Umbilical cord (tissue), 2 donors: ENCODE measurements around the gene GM2A. TPM values are rescaled to one million over a fixed set of nuclear protein-coding genes. Genes with fewer than 3 reads are reported as not detected.

Experiments used
- DNase-seq: peaks from one replicate; pipeline ENCODE4 v3.0.0-alpha.2; 2015; ENCODE audit warnings: low spot score
- total RNA-seq: library from RNA; depleted of rRNA; stranded (reverse); fragments of >200 nt; gene quantifications from one replicate; pipeline ENCODE4 v1.2.3, GENCODE V29; 2014; ENCODE audit warnings: low replicate concordance; ENCODE audit not compliant: insufficient read depth

Gene GM2A
- 26.2 TPM for total RNA-seq

DNA sequence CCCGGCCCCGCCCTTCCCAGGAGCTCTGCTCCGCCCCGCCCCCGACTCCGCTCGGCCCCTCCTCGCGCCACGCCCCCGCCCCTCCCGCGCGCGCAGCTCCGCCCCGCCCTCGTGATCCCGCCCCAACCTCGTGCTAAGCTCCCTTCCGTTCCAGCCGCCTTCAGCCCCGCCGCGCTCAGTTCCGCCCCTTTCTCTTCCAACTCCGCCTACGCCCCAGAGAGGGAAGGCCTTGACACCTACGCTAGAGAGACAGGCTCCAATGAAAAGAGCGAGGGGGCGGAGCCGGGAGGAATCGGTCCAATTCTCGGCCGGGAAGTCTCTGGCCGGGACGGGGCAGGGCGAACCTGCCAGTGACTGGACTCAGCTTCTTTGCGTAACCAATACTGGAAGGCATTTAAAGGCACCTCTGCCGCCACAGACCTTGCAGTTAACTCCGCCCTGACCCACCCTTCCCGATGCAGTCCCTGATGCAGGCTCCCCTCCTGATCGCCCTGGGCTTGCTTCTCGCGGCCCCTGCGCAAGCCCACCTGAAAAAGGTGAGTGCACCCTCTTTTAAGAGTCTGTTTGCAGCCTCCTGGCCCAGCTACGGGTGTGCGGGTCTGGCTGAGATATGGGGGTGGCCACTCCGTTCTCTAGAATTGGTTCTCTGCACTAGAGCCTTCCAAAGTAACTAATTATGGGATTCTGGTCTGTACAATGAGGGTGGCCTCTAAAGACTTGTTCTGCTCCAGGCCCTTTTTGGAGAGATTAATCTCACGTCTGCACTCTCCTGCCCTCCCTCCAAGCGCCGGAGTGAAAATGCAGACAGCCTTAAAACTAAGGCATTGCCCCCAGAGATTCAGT is at the start of gene GM2A:
Gene GM2A (plus strand): TSS at position 424 of the 843 bp plus-strand sequence. CDS start 32 bp downstream, at position 456.
- DNase-seq = peak; percentile 100

DNA sequence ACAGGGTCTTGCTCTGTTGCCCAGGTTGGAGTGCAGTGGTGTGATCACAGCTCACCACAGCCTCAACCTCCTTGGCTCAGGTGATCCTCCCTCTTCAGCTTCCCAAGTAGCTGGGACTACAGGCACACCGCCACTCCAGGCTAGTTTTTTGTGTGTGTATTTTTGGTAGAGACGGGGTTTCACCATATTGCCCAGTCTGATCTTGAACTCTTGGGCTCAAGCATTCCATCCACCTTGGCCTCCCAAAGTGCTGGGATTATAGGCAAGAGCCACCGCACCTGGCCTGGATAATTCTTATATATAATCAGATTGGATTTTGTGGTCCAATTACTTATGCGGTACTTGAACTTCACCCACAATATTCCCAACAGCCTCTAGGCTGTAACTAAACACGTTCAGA is 48.9 kb upstream of the GM2A start:
- no peak for DNase-seq

DNA sequence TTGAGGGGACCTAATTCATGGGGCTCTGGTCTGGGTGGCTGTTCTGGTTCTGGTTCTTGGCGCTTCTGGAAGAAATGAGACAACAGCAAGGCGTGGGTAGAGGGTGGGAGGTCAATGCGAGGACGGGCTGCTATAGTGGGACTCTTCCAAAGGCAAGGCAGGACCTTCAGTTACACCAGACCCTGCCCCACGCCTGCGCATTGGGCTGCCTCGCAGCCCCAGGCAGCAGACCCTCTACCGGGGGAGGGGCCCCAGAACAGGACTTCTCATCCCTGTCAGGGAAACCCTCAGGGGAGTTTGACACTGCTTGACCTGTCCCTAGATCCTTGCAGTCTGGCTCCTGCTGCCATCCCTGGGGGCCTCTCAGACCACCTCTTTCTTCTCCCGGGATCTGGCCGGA is 47.6 kb upstream of the GM2A start:
- DNase-seq = no peak

DNA sequence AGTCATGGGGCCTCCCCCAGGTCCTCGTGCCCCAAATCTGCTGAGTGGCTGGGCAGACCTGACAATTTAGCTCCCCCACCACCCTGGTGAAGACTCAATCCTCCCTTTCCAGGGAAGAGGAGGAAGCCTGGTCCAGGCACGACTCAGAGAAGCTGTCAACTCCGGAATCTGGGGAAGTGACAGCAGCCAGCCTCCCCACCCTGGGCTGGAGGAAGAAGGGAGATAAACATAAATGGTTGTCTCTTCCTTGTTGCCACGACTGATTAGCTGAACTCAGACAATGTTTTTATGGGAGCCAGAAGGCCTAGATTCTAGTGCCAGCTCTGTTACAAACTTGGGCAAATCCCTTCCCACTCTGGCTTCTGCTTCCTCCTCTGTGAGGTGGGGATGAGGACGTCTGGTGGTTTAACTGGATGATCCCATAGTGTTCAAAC is 44.5 kb upstream of the GM2A start:
- no peak for DNase-seq

DNA sequence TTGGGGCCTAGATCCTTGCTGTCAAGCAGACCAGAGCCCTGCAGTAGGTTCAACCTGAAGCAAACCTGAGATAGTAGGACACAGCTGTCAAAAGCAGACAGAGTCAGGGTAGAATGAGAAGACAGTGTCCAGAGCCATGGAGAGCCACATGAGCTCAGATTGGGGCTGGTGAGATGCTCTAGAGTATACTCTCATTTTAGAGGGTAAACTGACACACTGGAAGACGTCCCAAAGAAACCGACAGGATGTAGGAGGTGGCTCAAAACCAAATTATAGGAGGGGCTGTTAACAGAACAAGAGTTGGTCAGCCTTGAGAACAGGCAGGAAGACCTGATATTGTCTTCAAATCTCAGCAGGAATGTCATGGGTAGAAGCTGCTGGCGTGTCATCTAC is 40.6 kb upstream of the GM2A start:
- DNase-seq = no peak

DNA sequence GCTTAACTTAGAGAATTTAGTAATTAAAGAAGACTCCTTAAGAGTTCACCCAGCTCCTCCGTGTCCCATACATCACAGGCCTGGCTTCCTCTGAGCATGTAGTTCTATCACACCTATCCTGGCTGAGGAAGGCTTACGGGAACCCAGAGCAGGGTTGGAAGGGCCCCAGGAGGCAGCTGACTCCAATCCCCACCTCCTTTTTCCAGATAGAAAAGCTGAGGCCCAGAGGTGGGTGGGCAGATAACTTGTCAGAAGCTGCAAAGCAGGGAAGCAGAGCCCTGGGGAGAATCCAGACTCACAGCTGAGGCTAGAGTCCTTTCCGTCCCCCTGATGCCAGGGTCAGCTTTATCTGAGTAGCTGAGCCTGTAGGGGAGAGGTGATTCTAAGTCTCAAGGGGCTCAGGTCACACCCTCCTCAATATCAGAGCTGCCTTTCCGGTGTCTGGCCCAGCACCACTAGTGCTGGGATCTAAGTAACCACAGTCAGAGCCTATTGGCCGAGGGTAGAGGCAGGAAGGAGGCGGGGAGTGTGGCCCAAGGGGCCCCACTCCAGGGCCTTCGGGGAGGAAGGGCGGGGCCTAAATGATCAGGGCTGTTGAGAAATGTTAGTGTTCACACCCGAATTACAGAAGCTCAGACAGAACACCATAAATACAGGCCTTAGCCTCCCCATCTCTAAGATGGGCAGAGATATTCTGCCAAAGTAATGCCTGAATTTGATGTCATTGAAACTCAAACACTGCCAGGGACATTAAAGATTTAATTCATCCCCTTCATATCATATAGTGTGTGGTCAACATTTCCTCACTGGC is 39.0 kb upstream of the GM2A start:
- peak; percentile 90 for DNase-seq

DNA sequence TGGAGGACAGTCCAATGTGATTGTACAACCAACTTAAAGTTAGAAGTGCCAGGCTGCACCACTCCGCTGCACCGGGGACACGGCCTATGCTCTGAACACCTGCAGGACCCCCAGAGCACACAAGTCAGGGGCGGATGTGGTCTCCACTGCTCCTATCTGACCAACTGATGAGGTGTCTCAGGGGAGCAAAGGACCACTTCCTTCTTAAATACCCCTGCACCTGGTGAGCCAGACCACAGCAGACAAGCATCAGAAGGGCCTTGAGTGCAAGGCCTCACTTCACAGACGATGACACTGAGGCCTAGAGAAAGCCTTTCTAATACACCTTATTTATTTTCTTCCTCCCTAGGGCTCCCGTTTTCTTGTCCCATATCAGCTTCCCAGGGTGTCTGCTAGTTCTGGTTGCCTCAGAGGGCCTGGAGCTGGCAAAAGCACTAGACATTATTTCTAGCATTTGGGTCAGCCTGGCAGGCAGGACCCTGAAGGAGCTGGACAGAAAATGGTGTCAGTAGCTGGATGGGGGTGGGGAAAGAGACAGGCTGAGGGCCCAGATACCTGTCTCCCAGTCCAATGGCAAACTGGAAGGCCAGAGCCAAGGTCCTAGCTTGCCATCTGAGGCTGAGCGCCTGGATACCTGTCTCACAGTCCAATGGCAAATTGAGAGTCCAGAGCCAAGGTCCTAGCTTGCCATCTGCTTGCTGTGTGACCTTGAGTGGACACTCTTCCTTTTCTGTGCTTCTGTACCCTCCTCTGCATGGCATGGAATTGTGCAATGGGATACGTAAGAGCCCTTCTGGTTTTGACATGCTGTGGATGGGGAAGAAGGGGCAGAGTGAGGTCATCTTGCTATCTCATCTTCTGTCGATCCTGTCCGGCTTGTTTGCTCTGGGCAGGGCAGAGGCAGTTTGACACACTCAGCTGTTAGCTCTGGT is 38.1 kb upstream of the GM2A start:
- DNase-seq = peak; percentile 42

DNA sequence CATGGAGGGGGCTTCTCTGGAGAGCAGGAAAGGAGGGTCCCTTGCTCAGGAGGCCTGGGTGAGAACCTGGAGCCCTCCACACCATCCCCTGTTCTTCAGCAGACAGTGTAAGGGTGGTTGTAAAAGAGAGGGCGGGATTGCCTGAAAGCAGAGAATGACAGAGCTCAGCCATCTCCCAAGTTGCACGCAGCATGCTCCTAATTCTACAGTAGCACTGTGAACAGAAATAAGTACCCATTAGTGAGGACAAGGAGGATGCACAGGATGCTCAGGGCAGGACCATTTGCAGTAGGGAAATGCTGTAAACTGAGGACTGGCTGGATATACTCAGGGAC is 37.5 kb upstream of the GM2A start:
- no peak for DNase-seq

DNA sequence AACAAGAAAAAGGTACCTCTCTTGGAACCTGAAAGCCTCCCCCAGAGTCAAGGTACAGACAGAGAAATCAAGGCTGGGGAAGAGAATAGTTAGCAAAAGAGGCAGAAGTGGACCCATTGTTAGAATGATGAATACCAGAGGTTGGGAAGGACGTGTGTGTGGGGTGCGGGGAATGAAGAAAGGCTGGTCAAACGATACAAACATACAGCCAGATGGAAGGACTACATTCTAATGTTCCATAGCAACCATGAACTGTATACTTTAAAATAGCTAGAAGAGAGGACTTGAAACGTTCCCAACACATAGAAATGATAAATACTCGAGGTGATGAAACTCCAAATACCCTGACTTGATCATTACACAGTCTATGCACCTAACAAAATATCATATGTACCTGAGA is 36.2 kb upstream of the GM2A start:
- DNase-seq = no peak

DNA sequence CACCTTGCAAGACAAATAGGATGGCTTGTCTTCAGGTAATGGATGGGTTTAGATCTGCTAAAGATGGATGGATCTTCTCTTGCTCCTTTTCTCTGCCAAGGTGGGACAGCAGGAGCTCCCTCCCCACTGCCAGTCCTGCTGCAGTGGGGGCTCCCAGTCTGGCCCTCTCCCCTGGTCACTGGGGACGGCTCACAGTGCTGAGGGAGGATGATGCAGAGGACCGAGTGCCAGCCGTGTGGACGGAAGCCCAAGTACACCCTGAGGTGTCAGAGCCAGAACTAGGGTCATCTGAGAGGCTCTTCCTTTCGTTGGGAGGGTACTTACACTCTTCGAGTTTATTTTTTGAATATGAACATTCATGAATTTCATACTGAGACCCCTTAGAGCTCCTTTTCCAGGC is 34.8 kb upstream of the GM2A start:
- no peak for DNase-seq

DNA sequence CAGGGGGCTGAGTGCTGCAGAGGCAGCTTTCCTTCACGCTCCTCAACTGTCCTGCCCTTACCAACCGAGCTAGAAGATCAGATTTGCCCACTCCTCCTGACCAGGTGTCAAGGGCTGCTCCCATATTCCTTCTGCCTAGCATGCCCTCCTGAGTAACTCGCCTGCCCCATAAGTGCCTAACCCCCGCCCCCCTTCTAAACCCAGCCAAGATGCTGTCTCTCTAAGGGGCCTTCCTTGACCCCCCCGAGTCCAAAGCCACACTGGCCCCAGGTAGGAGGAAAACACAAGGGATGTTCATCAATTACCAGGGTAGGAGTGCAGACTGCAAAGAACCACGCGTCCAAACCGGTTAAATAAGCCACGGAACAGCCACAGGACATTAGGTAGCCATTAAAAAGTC is 33.8 kb upstream of the GM2A start:
- DNase-seq = no peak

DNA sequence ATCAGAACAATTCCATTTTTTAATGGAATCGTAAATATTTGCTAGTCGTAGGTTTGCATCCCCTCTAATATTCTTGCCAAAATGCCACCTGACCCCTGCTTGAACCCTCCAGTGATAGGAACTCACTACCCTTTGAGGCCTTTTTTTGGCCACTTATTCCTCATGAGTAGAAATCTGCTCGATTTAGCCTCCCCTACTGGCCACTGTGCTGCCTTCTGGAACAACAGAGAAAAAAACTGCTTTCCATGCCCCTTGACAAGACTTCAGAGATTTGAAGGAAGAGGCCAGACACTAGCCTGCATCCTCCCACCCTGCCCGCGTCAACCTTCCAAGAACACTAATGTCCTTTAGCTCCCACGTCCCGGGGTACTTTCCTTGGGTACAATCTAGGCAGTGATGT is 33.2 kb upstream of the GM2A start:
- DNase-seq = no peak

DNA sequence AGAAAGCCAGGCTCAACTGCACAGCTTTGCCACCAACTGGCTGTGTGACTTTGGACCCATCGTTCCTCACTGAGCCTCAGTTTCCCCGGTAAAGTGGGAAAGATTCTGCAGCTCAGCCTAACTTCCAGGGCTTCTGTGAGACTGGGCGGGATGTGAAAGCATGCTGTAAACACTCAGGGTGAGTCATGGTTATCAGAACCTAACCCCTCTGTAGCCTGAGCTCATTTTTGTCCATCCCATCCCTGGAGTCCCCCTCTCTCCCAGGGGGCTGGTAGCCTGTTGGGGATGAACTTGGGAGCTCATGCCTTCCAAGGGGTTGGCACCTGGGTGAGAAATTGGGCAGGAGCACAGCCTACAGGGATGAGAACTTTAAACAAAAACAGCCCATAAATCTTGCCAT is 31.4 kb upstream of the GM2A start:
- DNase-seq = no peak

DNA sequence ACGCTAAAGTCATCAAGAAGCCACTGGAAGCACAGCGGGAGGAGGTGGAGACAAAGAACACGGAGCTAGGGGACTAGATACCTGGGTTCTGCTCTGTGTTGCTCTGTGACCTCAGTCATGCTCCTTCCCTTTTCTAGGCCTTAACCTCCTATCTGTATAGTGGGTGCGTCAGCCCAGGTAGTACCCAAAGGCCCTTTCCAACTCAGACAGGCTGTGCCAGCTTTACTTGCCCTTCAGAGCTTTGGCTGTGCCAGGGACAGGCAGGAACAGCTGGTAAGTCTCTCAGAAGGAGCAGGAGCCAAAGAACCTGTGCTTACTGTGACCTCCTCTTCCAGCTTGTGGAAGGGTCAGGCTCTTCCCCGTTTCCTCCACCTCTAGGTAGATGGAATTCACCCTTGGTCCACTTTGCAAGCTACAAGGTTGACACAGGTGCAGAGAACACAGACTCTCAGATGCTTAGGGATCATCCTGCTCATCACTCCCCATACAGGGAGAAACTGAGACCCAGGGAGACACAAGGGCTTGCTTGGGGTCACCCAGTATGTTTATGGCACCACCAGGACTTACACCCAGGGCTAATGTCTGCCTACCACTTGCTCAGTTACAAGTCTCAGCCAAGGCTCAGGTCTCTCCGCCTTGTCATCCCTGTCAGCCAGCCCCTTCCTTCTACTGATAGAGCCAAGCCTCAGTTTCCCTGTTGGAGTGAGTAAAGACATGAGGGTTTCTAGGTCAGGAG is 30.8 kb upstream of the GM2A start:
- no peak for DNase-seq

DNA sequence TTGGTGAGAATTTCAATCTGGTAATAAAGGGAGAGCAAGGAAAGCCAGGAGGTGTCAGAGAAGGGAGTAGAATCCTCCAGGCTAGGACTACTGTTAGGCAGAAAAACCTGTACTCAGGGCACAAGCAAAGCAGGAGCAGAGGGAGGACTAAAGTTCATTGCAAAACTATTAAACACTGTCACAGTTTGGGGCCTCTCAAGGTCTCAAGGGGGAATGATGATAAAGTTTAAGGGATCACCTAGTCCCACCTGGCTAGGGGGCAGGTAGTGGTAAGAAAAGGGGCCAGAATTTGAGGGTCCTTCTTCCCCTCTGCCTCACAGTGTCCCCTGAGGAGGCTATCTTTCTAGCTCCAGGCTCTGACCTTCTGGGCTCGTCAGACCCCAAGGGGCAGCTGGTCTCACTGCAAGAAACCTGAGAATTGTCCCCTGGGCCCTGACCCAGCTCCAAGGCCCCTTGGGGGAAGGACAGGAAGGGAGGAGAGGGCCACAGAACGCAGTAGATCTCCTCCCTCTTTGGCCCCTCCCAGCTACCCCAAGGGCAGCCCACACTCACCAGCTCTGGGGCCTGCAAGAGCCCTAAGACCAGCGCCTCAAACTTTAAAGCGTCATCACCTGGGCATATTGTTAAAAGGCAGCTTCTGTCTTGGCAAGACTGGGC is 30.1 kb upstream of the GM2A start:
- DNase-seq = no peak

DNA sequence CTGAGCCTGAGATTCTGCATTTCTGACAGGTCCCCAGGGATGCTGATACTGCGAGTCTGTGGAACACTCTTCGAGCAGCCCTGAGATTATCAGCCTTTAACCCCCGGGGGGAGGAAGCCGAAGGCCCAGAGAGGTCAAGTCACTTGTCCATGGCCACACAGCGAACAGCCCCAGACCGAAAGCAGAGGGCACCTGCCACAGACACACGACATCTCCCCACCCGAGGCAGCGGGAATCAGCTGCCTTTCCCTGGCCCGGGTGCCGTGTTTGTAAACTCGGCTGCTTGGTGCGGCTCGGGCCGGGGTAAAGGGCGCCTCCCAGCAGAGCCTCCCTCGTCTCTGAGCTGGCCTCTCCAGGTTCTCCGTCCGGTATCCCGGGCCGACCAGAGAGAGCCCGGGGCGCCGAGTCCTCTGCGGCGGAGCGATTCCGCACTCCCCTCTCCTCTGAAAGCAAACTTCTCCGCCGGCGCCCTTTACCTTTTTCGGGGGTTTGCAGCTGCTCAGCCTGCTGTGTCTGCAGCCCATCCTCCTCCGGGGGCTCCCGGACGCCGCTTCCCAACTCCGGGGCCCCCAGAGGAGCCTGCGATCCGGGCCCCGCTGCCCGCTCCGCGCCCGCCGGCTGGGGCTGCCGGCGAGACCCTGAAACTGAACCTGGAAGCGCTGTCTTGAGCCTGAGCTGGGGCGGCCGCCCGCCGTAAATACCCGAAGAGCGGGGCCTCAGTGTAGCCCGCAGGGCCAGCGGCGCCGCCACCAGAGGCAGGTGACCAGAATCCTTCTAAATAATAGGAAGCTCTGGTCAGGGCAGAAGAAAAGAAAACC is 29.3 kb upstream of the GM2A start, which contains the start of gene CCDC69:
Gene CCDC69 (minus strand): TSS at position 646 of the 818 bp plus-strand sequence. CDS start 122 bp downstream, at position 524.
- DNase-seq = peak; percentile 73

DNA sequence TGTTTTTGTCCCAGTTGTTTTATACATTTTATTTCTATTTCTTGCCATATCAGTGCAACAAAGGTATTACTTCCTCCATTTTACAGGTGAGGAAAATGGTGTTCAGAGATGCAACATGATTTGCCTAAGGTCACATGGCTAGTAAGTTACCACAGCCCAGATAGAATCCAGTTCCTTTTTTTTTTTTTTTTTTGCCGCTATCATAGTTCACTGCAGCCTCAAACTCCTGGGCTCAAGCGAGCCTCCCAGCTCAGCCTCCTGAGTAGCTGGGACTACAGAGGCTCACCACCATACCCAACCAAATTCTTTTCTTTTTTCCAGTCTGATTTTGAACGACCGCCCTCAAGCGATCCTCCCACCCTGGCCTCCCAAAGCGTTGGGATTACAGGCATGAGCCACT is 28.6 kb upstream of the GM2A start:
- no peak for DNase-seq

DNA sequence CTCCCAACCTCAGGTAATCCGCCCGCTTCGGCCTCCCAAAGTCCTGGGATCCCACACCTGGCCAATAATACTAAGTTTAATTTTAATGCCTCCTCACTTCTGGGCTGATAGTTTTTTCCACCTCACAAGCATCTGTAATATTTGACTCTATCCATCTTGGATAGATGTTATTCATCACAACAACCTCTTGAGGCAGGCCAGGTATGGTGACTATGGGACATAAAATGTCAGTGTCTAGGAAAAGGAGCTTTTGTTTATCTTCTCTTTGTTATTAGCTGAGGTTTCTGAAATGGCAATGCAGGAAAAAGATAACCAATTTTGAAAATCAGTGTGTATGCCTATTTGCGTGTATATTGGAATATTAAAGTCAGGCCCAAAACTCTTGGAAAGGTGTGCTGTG is 27.9 kb upstream of the GM2A start:
- no peak for DNase-seq

DNA sequence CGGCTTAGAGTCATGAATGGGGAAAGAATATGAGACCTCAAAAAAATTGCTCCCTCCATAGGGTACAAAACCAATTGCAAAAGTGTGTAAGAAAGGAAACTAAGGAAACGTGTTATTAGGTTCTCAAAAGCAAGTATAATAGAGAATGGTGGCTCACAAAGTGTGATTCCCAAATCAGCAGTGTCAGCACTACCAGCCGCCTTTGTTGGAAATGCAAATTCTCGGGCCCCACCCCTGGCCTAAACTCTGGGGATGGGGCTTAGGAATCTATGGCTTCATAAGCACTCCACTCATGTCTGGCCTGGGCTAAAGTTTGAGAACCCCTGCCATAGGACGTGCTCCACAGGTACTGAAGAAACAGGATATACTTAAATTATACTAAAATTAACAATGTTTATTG is 27.5 kb upstream of the GM2A start:
- no peak for DNase-seq
